Adrenal gland (tissue), 5 donors: ENCODE results near the gene BCL2L13.

ENCODE experiments used
- CTCF ChIP-seq, 6 experiments: fragments of 450-650 bp in 4 of 6; fragments of 200-600 bp in 2 of 6; sonication (generic) in 1 of 6; IDR thresholded peaks; 1 replicate in 5 of 6; 2 replicates in 1 of 6; pipeline versions ENCODE4 v1.5.1 to v1.8.0; 2016 to 2021; ENCODE audit warnings: antibody characterized with exemption in 6 of 6, mild to moderate bottlenecking in 2 of 6, moderate library complexity in 1 of 6
- POLR2A ChIP-seq, 2 donors: fragments of 450-650 bp; IDR thresholded peaks; one replicate each; pipeline ENCODE4 v1.6.1; 2017; ENCODE audit warnings: antibody characterized with exemption in 2 of 2, mild to moderate bottlenecking in 2 of 2, moderate library complexity in 1 of 2
- donor health status: DM: no; HTN: no; CAD: no.

DNA sequence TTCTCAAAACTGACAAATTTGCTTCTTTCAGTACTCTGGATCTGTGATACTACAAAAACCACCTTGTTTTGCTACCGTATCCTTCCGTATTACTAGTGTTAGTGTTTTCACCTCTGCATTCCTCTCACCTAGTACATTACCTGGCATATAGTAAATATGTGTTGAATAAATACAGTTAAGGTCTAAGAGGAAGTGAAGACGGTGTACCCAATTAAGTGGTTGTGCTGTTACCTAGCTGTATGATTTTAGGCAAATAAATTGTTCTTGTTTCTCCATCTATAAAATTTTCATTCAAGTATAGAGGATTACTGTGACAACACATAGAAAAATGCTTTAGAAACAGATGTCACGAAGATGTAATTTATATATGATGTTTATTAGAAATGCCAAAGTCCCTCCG is 8.9 kb downstream of the BCL2L13 start:
- TF ChIP-seq CTCF (IDR thresholded peaks at IDR 0.05), result no peak
- no peak for TF ChIP-seq POLR2A (IDR thresholded peaks at IDR 0.05)
